HFFc6 (cell line): ENCODE results near the gene CDC42EP4. TPM values are rescaled to one million over a fixed set of nuclear protein-coding genes. Genes with fewer than 3 reads are reported as not detected.

Source experiments
- DNase-seq: peaks from one replicate; pipeline ENCODE4 v3.0.0-alpha.2; 2018
- H3K27ac Mint-ChIP-seq: 2 replicates; pipeline ENCODE4 v1.8.0; 2020; ENCODE audit warnings: mild to moderate bottlenecking, mixed read lengths
- H3K27me3 Mint-ChIP-seq: 2 replicates; pipeline ENCODE4 v1.8.0; 2021; ENCODE audit warnings: mild to moderate bottlenecking, moderate library complexity, mixed read lengths; ENCODE audit not compliant: insufficient read depth
- H3K36me3 Mint-ChIP-seq: 2 replicates; pipeline ENCODE4 v1.8.0; 2021; ENCODE audit warnings: low read depth, mixed read lengths
- H3K4me1 Mint-ChIP-seq: 2 replicates; pipeline ENCODE4 v1.8.0; 2020; ENCODE audit warnings: low read depth, mixed read lengths
- H3K4me3 Mint-ChIP-seq: 2 replicates; pipeline ENCODE4 v1.8.0; 2020; ENCODE audit warnings: mild to moderate bottlenecking, moderate library complexity, mixed read lengths
- H3K9me3 Mint-ChIP-seq: 2 replicates; pipeline ENCODE4 v1.8.0; 2020; ENCODE audit warnings: mild to moderate bottlenecking, mixed read lengths
- CTCF ChIP-seq: fragments of 200-600 bp; sonication (generic); IDR thresholded peaks from 2 replicates; pipeline ENCODE4 v1.5.0; 2021; ENCODE audit warnings: antibody characterized with exemption, mild to moderate bottlenecking
- total RNA-seq, 6 experiments: library from RNA; stranded (reverse); fragmentation: NEBNext Ultra II Directional; extraction: Animal tissue kit (Norgen Biotek cat#: 25700); gene quantifications; 2 replicates in 1 of 6; 3 replicates in 5 of 6; pipeline ENCODE4 v1.2.3, GENCODE V29; 2021

CDC42EP4 gene
- total RNA-seq, 6 experiments from 2014 or later = 18.1 to 27.8 (median 25.9) TPM

GRCh38 chr17:73271072-73271471 lies 40.7 kb downstream of the CDC42EP4 start:
- H3K27me3 Mint-ChIP-seq = peaks cover 1% of the 10 kb centered on the region; the same call in 1 of the 2 replicates

GRCh38 chr17:73269791-73270190 lies 42.0 kb downstream of the CDC42EP4 start:
- DNase-seq = no peak
- Mint-ChIP-seq H3K27me3 (peaks cover 1% of the 10 kb centered on the region), H3K27ac (no peak overlapping the region), H3K9me3 (no peaks in the 10 kb centered on the region), H3K36me3 (no peaks in the 10 kb centered on the region), H3K4me1 (no peaks in the 10 kb centered on the region), H3K4me3 (no peak overlapping the region)
- TF ChIP-seq CTCF = no peak

More at GRCh38 chr17:73271072-73271471, 40.7 kb downstream of the CDC42EP4 start:
- H3K9me3 Mint-ChIP-seq = no peaks in the 10 kb centered on the region
- TF ChIP-seq CTCF = no peak
- H3K36me3 Mint-ChIP-seq = no peaks in the 10 kb centered on the region
- no peak overlapping the region for H3K27ac Mint-ChIP-seq
- DNase-seq = no peak
- no peaks in the 10 kb centered on the region for H3K4me1 Mint-ChIP-seq
- H3K4me3 Mint-ChIP-seq = no peak overlapping the region

GRCh38 chr17:73269329-73269615 lies 42.5 kb downstream of the CDC42EP4 start:
- no peak for TF ChIP-seq CTCF
- peaks cover 1% of the 10 kb centered on the region for H3K27me3 Mint-ChIP-seq
- H3K9me3 Mint-ChIP-seq = no peaks in the 10 kb centered on the region
- DNase-seq = no peak
- no peak overlapping the region for H3K27ac Mint-ChIP-seq
- H3K36me3 Mint-ChIP-seq = no peaks in the 10 kb centered on the region
- H3K4me1 Mint-ChIP-seq = no peaks in the 10 kb centered on the region
- H3K4me3 Mint-ChIP-seq = no peak overlapping the region

GRCh38 chr17:73268582-73269328 lies 43.0 kb downstream of the CDC42EP4 start:
- no peaks in the 10 kb centered on the region for H3K4me1 Mint-ChIP-seq
- TF ChIP-seq CTCF = no peak
- peaks cover 1% of the 10 kb centered on the region for H3K27me3 Mint-ChIP-seq
- H3K4me3 Mint-ChIP-seq = no peak overlapping the region
- no peak for DNase-seq
- H3K27ac Mint-ChIP-seq = no peak overlapping the region
- H3K36me3 Mint-ChIP-seq = no peaks in the 10 kb centered on the region
- H3K9me3 Mint-ChIP-seq = no peaks in the 10 kb centered on the region

- H3K4me3 Mint-ChIP-seq = no peak overlapping the region
- no peak for DNase-seq
- H3K27me3 Mint-ChIP-seq = peaks cover 7% of the 10 kb centered on the region
- H3K4me1 Mint-ChIP-seq = no peaks in the 10 kb centered on the region
- no peaks in the 10 kb centered on the region for H3K36me3 Mint-ChIP-seq
- TF ChIP-seq CTCF = no peak
- no peaks in the 10 kb centered on the region for H3K9me3 Mint-ChIP-seq
- H3K27ac Mint-ChIP-seq = no peak overlapping the region
These were observed 43.9 kb downstream of the CDC42EP4 start for GRCh38 chr17:73267648-73268537.
